Measurements from ENCODE around the gene GRHL3. TPM values are rescaled to one million over a fixed set of nuclear protein-coding genes. Genes with fewer than 3 reads are reported as not detected.

Gene GRHL3
- polyA plus RNA-seq, 6 donors from 2014 or later, result not detected

DNA sequence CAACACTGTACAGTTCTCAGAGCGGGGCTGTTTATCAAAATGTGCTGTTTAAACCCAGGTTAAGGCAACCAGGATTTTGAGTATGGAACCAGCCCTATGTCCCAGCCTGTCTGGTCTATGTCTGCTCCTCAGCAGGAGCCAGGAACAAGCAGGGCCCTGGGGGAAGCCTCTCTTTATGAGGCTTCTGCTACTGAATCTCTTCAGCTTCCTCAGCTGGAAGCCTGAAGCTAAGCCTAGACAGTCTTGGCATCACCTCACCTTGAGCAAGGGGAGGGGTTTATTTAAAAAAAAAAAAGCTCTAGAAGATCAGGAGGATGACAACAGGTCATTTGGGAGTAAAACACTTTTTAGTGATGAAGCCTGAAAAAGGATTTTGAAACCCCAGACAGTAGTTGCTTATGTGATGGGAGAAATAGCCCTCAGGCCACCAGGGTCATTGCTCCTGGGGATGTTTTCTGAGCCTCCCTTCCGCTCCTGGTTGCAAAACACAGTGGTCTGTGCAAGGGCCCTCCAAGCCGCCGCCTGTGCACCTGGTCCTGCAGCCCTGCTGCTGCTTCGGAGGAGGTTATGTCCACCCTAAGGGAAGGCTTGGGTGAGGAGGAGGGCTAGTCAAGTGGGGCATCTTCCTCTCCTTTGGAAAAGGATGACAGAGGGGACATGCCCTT, 21.8 kb upstream of the GRHL3 start:
- H3K27me3 Mint-ChIP-seq, result peaks cover 30 to 55% (median 30%) of the 10 kb centered on the region in 3 donors
- peak overlapping the region in 1 of 6 donors; percentile 66 for H3K27ac Mint-ChIP-seq
- ATAC-seq (ENCODE audit: low read depth in 2 of 2), result no peak
- H3K4me3 Mint-ChIP-seq, result no peak overlapping the region
- no peak for DNase-seq
- H3K4me1 Mint-ChIP-seq, result no peaks in the 10 kb centered on the region
- no peaks in the 10 kb centered on the region for H3K9me3 Mint-ChIP-seq
- no peaks in the 10 kb centered on the region for H3K36me3 Mint-ChIP-seq

- DNase-seq (no peak), ATAC-seq (ENCODE audit: low read depth in 2 of 2) (no peak)
- no peaks in the 10 kb centered on the region for H3K36me3 Mint-ChIP-seq
- no peak overlapping the region for H3K4me3 Mint-ChIP-seq
- no peaks in the 10 kb centered on the region for H3K4me1 Mint-ChIP-seq
- H3K27ac Mint-ChIP-seq, result no peak overlapping the region
- H3K9me3 Mint-ChIP-seq, result no peaks in the 10 kb centered on the region
- H3K27me3 Mint-ChIP-seq, result peaks cover 34 to 60% (median 35%) of the 10 kb centered on the region in 3 donors
Observed at GRCh38 chr1:24297852-24298232, 21.3 kb upstream of the GRHL3 start.

GRCh38 chr1:24298606-24299005, 20.6 kb upstream of the GRHL3 start:
- Mint-ChIP-seq H3K36me3 (no peaks in the 10 kb centered on the region), H3K27ac (peak overlapping the region in 2 of 6 donors; percentile 42 to 63), H3K27me3 (peaks cover 34 to 60% (median 35%) of the 10 kb centered on the region in 3 donors), H3K4me1 (no peaks in the 10 kb centered on the region), H3K9me3 (no peaks in the 10 kb centered on the region), H3K4me3 (no peak overlapping the region)
- no peak for DNase-seq
- no peak for ATAC-seq (ENCODE audit: low read depth in 2 of 2)

DNA sequence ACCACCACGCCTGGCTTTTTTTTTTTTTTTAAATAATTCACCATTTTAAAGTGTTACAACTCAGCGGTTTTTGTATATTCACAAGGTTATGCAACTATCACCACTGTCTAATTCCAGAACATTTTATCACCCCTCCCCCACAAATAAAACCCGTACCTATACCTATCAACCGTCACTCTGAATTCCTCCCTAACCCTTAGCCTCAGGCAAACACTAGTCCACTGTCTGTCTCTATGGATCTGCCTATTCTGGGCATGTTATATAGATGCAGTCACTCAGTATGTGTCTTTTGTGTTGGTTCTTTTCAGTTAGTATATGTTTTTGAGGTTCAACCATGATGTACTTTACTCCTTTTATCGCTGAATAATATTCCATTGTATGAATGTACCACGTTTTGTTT, 19.3 kb upstream of the GRHL3 start:
- H3K9me3 Mint-ChIP-seq, result no peaks in the 10 kb centered on the region
- ATAC-seq (ENCODE audit: low read depth in 2 of 2), result no peak
- peak overlapping the region in 1 of 8 donors; percentile 60 for H3K4me3 Mint-ChIP-seq
- no peaks in the 10 kb centered on the region for H3K4me1 Mint-ChIP-seq
- H3K27me3 Mint-ChIP-seq, result peaks cover 29 to 57% (median 43%) of the 10 kb centered on the region in 3 donors
- peak overlapping the region in 2 of 6 donors; percentile 19 to 85 for H3K27ac Mint-ChIP-seq
- DNase-seq, result no peak
- H3K36me3 Mint-ChIP-seq, result no peaks in the 10 kb centered on the region

DNA sequence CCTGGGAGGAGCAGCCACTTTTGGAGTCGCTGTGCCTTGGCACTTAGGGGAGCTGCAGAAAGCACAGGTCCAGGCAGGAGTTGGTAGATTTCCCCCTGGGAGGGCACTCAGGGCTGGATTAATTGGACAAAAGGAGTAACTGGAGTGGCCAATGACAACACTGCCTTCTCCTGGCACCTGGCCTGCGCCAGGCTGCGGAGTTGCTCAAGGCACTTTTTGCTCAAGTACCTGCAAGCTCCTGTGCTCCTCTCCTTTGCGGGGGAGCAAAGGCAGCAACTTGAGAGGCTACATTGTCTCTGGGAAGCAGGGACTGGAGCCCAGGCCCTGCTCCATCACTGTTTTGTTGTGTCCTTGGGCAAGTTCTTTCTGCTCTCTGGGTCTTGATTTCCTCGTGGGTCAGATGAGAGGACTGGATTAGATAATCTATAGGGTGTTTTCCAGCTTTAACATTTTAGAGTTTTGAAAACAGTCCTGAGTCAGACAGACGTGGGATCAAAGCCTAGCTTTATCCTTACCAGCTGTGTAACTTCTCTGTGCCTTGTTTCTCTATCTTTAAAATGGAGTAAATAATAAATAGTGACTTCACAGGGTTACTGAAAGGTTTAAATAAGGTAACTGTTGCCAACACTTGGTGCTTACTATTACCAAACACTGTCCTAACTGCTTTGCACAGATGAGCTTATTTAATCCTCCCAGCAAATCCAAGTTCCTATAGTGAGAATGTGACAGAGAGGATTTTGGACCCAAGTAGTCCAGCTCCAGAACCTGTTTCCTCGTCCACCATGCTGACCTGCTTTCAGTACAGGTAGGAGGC, 18.0 kb upstream of the GRHL3 start:
- no peak for ATAC-seq (ENCODE audit: low read depth in 2 of 2)
- Mint-ChIP-seq H3K27me3 (peaks cover 38 to 59% (median 48%) of the 10 kb centered on the region in 3 donors), H3K9me3 (no peaks in the 10 kb centered on the region), H3K36me3 (no peaks in the 10 kb centered on the region), H3K27ac (no peak overlapping the region), H3K4me1 (no peaks in the 10 kb centered on the region), H3K4me3 (no peak overlapping the region)
- DNase-seq, result no peak

DNA sequence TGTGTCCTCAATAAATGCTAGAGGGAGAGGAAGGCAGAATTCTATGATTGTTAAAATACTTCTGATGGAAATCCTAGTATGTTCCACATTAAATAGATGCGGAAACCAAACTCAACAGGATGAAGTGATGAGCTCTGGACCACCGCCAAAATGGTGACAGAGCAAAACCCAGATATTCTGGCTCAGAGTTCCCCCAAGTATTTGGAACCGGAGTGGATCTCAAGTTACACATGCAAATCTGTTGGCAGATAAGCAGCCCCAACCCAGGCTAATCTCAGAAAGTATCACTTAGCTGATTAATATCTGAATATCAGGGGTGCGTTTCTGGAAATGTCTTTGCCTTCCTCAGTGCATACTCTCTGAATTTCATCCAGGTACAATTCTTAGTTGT, 17.4 kb upstream of the GRHL3 start:
- DNase-seq (no peak), ATAC-seq (ENCODE audit: low read depth in 2 of 2) (no peak)
- H3K27ac Mint-ChIP-seq, result no peak overlapping the region
- peaks cover 0 to under 1% of the 10 kb centered on the region in 2 donors for H3K36me3 Mint-ChIP-seq
- no peaks in the 10 kb centered on the region for H3K4me1 Mint-ChIP-seq
- no peak overlapping the region for H3K4me3 Mint-ChIP-seq
- no peaks in the 10 kb centered on the region for H3K9me3 Mint-ChIP-seq
- H3K27me3 Mint-ChIP-seq, result peaks cover 44 to 63% (median 53%) of the 10 kb centered on the region in 3 donors

GRCh38 chr1:24302209-24302611, 16.9 kb upstream of the GRHL3 start:
- DNase-seq, result no peak
- H3K36me3 Mint-ChIP-seq, result peaks cover 0 to 5% of the 10 kb centered on the region in 2 donors
- H3K27ac Mint-ChIP-seq, result no peak overlapping the region
- no peak overlapping the region for H3K4me3 Mint-ChIP-seq
- H3K4me1 Mint-ChIP-seq, result no peaks in the 10 kb centered on the region
- peaks cover 48 to 68% (median 57%) of the 10 kb centered on the region in 3 donors for H3K27me3 Mint-ChIP-seq
- ATAC-seq (ENCODE audit: low read depth in 2 of 2), result no peak
- no peaks in the 10 kb centered on the region for H3K9me3 Mint-ChIP-seq

DNA sequence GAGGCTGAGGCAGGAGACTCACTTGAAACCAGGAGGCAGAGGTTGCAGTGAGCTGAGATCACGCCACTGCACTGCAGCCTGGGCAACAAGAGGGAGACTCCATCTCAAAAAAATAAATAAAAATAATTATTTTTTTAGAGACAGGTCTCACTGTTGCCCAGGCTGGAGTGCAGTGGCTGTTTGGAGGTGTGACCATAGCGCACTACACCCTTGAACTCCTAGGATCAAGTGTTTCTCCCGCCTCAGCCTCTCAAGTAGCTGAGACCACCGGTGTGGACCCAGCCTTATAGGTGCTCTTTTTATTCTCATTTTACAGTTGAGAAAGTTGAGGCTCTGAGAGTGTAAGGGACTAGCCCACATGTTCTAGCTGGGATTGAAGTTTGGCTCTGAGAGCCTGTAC, 15.6 kb upstream of the GRHL3 start:
- H3K4me1 Mint-ChIP-seq, result no peaks in the 10 kb centered on the region
- no peak for ATAC-seq (ENCODE audit: low read depth in 2 of 2)
- H3K27me3 Mint-ChIP-seq, result peaks cover 50 to 65% (median 55%) of the 10 kb centered on the region in 3 donors
- H3K36me3 Mint-ChIP-seq, result peaks cover 0 to 7% of the 10 kb centered on the region in 2 donors
- DNase-seq, result no peak
- H3K27ac Mint-ChIP-seq, result no peak overlapping the region
- H3K4me3 Mint-ChIP-seq, result no peak overlapping the region
- H3K9me3 Mint-ChIP-seq, result no peaks in the 10 kb centered on the region

DNA sequence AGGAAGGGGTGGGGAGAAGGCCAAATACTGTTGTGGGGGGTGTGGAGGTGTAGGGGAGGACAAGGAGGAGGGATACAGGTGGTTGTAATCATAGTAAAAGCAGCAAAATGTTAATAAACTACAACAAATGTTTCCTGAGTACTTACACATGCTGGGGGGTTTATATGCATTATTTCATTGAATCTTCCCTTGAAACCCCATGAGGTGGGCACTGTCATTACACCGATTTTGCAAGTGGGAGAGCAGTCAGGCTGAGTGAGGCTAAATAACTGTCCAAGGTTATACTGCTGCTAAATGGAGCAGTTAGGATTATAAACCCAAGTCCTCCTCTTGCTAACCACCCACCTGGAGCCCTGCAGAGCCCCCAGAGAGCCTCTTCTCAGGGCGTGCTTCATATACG, 14.4 kb upstream of the GRHL3 start:
- Mint-ChIP-seq H3K27me3 (peaks cover 49 to 64% (median 49%) of the 10 kb centered on the region in 3 donors), H3K4me3 (no peak overlapping the region), H3K9me3 (no peaks in the 10 kb centered on the region), H3K36me3 (peaks cover 0 to 7% of the 10 kb centered on the region in 2 donors), H3K27ac (no peak overlapping the region), H3K4me1 (no peaks in the 10 kb centered on the region)
- ATAC-seq (ENCODE audit: low read depth in 2 of 2) (no peak), DNase-seq (no peak)

- Mint-ChIP-seq H3K36me3 (peaks cover 0 to 7% of the 10 kb centered on the region in 2 donors), H3K27ac (no peak overlapping the region), H3K9me3 (no peaks in the 10 kb centered on the region), H3K4me3 (peak overlapping the region in 1 of 8 donors; percentile 64), H3K27me3 (peaks cover 37 to 55% (median 44%) of the 10 kb centered on the region in 3 donors), H3K4me1 (no peaks in the 10 kb centered on the region)
- ATAC-seq (ENCODE audit: low read depth in 2 of 2) (no peak), DNase-seq (no peak)
Observed at GRCh38 chr1:24308365-24309015, 10.7 kb upstream of the GRHL3 start.

- peaks cover 0 to 7% of the 10 kb centered on the region in 2 donors for H3K36me3 Mint-ChIP-seq
- ATAC-seq (ENCODE audit: low read depth in 2 of 2) (no peak), DNase-seq (no peak)
- no peaks in the 10 kb centered on the region for H3K9me3 Mint-ChIP-seq
- no peak overlapping the region for H3K27ac Mint-ChIP-seq
- H3K4me3 Mint-ChIP-seq, result no peak overlapping the region
- H3K4me1 Mint-ChIP-seq, result no peaks in the 10 kb centered on the region
- peaks cover 40 to 50% (median 43%) of the 10 kb centered on the region in 3 donors for H3K27me3 Mint-ChIP-seq
Observed at GRCh38 chr1:24309762-24310485, 9.2 kb upstream of the GRHL3 start.

- H3K4me3 Mint-ChIP-seq, result no peak overlapping the region
- no peak for ATAC-seq (ENCODE audit: low read depth in 2 of 2)
- no peak for DNase-seq
Observed at GRCh38 chr1:24311234-24311633, 7.9 kb upstream of the GRHL3 start.

GRCh38 chr1:24311741-24312140, 7.4 kb upstream of the GRHL3 start:
- DNase-seq (no peak), ATAC-seq (ENCODE audit: low read depth in 2 of 2) (no peak)
- Mint-ChIP-seq H3K36me3 (peaks cover 0 to 7% of the 10 kb centered on the region in 2 donors), H3K4me1 (peaks cover 0 to 2% (median 0%) of the 10 kb centered on the region in 3 donors), H3K4me3 (no peak overlapping the region), H3K9me3 (no peaks in the 10 kb centered on the region), H3K27me3 (peaks cover 34 to 41% (median 39%) of the 10 kb centered on the region in 3 donors), H3K27ac (peak overlapping the region in 1 of 6 donors; percentile 10)

More at GRCh38 chr1:24311234-24311633, 7.9 kb upstream of the GRHL3 start:
- no peak overlapping the region for H3K27ac Mint-ChIP-seq
- H3K27me3 Mint-ChIP-seq, result peaks cover 38 to 42% (median 39%) of the 10 kb centered on the region in 3 donors
- no peaks in the 10 kb centered on the region for H3K9me3 Mint-ChIP-seq
- H3K4me1 Mint-ChIP-seq, result no peaks in the 10 kb centered on the region
- H3K36me3 Mint-ChIP-seq, result peaks cover 0 to 7% of the 10 kb centered on the region in 2 donors
